Testis (tissue), 3 donors: ENCODE data around the gene OR8D1. TPM values are rescaled to one million over a fixed set of nuclear protein-coding genes. Genes with fewer than 3 reads are reported as not detected.

Experiments
- DNase-seq: peaks from one replicate; pipeline ENCODE4 v3.0.0-alpha.2; 2019
- H3K27ac ChIP-seq, 2 donors: fragments of 200-600 bp; sonication (generic); one replicate each; pipeline ENCODE4 v1.5.1; 2019
- H3K27me3 ChIP-seq: fragments of 200-600 bp; sonication (generic); one replicate; pipeline ENCODE4 v1.5.1; 2019
- H3K36me3 ChIP-seq: fragments of 200-600 bp; sonication (generic); one replicate; pipeline ENCODE4 v1.5.1; 2017; ENCODE audit warnings: low read depth; ENCODE audit errors: missing control alignments
- H3K4me1 ChIP-seq: fragments of 200-600 bp; sonication (generic); one replicate; pipeline ENCODE4 v1.5.1; 2019
- H3K4me3 ChIP-seq, 2 donors: fragments of 200-600 bp; sonication (generic); one replicate each; pipeline ENCODE4 v1.5.1; 2017 to 2019
- H3K9me3 ChIP-seq: fragments of 200-600 bp; sonication (generic); one replicate; pipeline ENCODE4 v1.5.1; 2017
- POLR2A ChIP-seq: fragments of 450-650 bp; IDR thresholded peaks from one replicate; pipeline ENCODE4 v1.6.1; 2017; ENCODE audit warnings: antibody characterized with exemption, mild to moderate bottlenecking, moderate library complexity
- WGBS, 2 donors: methylation state at CpG; one replicate each; pipeline ENCODE4 v1.1.5; 2018; 5-methylcytosine and 5-hydroxymethylcytosine counted together
- intact Hi-C: fragments of 100-400 bp; cut with DNase I; formaldehyde crosslinking; loops from one replicate; pipeline ENCODE4 v1.15.1; 2023; ENCODE audit warnings: low total_unique reads
- polyA plus RNA-seq: library from polyadenylated mRNA; stranded (reverse); fragments of 350-450 nt; fragmentation: Illumina TruSeq; extraction: RNeasy Lipid Tissue Mini Kit (QIAGEN cat#74804); gene quantifications from one replicate; pipeline ENCODE4 v1.2.3, GENCODE V29; 2014; ENCODE audit warnings: low read depth, low replicate concordance; ENCODE audit not compliant: insufficient read depth
- total RNA-seq, 2 donors: library from RNA; depleted of rRNA; stranded (reverse); fragments of >200 nt; gene quantifications; one replicate each; pipeline ENCODE4 v1.2.3, GENCODE V29; 2016
- TF ChIP-seq, protein P1 (sequence below), 3 experiments: fragments of 450-650 bp in 2 of 3; fragments of 200-600 bp in 1 of 3; sonication (generic) in 1 of 3; IDR thresholded peaks; one replicate each; pipeline ENCODE4 v1.5.1; 2016 to 2019; ENCODE audit warnings: antibody characterized with exemption in 3 of 3, mild to moderate bottlenecking in 2 of 3, moderate library complexity in 1 of 3

The OR8D1 gene
- total and polyA plus RNA-seq, 3 donors from 2014 or later = not detected

DNA sequence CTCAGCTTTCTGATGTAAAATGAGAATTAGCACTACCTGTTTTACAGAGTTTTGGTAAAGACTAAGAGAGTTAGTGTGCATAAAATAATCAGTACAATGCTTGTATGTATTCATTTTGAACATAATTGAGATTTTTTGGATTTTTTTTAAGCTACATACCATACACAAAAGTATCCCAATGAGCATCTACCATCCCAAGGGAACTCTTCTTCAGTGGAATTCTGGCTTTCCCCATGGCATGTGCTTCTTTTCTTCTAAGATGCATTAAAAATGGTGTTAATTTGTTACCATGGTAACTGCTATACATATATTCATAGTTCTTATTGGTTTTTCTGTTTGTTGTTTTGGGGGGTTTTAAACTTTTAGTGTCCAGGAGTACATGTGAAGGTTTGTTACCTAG, 17.7 kb downstream of the OR8D1 start:
- TF ChIP-seq, protein P1, sequence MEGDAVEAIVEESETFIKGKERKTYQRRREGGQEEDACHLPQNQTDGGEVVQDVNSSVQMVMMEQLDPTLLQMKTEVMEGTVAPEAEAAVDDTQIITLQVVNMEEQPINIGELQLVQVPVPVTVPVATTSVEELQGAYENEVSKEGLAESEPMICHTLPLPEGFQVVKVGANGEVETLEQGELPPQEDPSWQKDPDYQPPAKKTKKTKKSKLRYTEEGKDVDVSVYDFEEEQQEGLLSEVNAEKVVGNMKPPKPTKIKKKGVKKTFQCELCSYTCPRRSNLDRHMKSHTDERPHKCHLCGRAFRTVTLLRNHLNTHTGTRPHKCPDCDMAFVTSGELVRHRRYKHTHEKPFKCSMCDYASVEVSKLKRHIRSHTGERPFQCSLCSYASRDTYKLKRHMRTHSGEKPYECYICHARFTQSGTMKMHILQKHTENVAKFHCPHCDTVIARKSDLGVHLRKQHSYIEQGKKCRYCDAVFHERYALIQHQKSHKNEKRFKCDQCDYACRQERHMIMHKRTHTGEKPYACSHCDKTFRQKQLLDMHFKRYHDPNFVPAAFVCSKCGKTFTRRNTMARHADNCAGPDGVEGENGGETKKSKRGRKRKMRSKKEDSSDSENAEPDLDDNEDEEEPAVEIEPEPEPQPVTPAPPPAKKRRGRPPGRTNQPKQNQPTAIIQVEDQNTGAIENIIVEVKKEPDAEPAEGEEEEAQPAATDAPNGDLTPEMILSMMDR (IDR thresholded peaks at IDR 0.05) = no peak
- TF ChIP-seq POLR2A = no peak
- no peaks in the 10 kb centered on the region for H3K36me3 ChIP-seq
- H3K27ac ChIP-seq = no peak overlapping the region
- intact Hi-C loops = no loop called here
- H3K9me3 ChIP-seq = no peaks in the 10 kb centered on the region
- H3K4me3 ChIP-seq = no peak overlapping the region
- no peaks in the 10 kb centered on the region for H3K4me1 ChIP-seq
- DNase-seq = no peak
- H3K27me3 ChIP-seq = no peaks in the 10 kb centered on the region

DNA sequence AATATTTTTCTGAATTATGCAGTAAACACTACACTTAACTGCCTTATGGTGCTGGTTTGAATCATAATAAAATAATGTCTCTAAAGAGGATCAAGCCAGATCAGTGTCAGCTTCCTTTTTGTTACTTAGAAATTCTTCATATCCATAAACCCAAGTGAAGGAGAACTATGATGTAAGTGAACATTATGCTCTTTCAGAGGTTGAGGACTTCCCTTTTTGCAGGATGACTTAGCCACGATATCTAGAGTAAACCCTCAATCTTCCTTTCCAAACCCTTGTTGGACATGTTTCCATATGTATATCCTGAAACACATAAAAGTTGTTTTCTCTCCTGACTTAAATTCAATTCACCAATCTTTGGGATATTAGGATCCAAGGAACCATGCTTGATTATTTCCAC, 19.1 kb downstream of the OR8D1 start:
- 79 to 83% methylated on average over 1 of the region's 1 CpG for WGBS, 2 donors
- Histone ChIP-seq H3K4me3 (no peak overlapping the region), H3K36me3 (no peaks in the 10 kb centered on the region), H3K9me3 (no peaks in the 10 kb centered on the region), H3K27me3 (no peaks in the 10 kb centered on the region), H3K4me1 (no peaks in the 10 kb centered on the region), H3K27ac (no peak overlapping the region)
- TF ChIP-seq POLR2A = no peak
- TF ChIP-seq, protein P1 (IDR thresholded peaks at IDR 0.05) = no peak
- no peak for DNase-seq
- intact Hi-C loops = no loop called here

DNA sequence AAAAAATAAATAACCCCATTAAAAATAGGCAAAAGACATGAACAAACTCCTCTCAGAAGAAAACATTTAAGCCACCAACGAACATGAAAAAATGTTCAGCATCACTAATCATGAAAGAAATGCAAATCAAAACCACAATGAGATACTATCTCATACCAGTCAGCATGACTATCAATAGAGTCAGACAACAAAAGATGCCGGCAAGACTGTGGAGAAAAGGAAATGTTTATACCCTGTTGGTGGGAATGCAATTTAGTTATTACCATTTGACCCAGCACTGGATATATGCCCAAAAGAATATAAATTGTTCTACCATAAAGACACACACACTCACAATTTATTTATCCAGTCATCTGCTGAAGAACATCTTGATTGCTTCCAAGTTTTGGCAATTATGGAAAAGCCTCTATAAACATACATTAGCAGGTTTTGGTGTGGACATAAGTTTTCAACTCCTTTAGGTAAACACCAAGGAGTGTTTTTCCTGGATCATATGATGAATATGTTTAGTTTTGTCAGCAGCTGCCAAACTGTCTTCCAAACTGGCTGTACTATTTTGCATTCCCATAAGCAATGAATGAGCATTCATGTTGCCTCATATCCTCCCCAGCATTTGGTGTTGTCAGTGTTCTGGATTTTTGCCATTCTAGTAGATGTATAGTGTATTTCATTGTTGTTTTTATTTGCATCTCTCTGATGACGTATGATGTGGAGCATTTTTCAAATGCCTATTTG, 28.0 kb downstream of the OR8D1 start:
- DNase-seq = no peak
- Histone ChIP-seq H3K4me1 (no peaks in the 10 kb centered on the region), H3K9me3 (no peaks in the 10 kb centered on the region), H3K36me3 (no peaks in the 10 kb centered on the region), H3K4me3 (no peak overlapping the region), H3K27ac (no peak overlapping the region), H3K27me3 (no peaks in the 10 kb centered on the region)
- TF ChIP-seq, protein P1 (IDR thresholded peaks at IDR 0.05) = no peak
- TF ChIP-seq POLR2A = no peak
- 76 to 86% methylated on average over 3 of the region's 3 CpGs for WGBS, 2 donors
- intact Hi-C loops = no loop called here

DNA sequence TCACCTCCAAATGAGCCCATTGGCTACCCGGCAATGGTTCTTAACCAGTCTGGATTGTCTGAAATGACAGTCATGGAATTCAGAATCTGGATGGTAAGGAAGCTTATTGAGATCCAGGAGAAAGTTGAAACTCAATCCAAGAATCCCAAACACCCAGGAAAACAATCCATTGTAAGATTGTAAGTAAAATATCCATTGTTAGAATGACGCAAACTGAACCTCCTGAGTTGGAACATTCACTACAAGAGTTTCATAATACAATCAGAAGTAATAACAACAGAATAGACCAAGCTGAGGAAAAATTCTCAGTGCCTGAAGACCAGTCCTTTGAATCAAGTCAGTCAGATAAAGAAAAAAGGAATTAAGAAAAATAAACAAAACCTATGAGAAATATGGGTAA, 35.5 kb downstream of the OR8D1 start:
- H3K27me3 ChIP-seq = no peaks in the 10 kb centered on the region
- no peaks in the 10 kb centered on the region for H3K9me3 ChIP-seq
- H3K4me3 ChIP-seq = no peak overlapping the region
- no peak for TF ChIP-seq POLR2A
- TF ChIP-seq, protein P1 (IDR thresholded peaks at IDR 0.05) = no peak
- H3K36me3 ChIP-seq = no peaks in the 10 kb centered on the region
- WGBS, 2 donors = 67 to 78% methylated on average over 2 of the region's 2 CpGs
- intact Hi-C loops = no loop called here
- DNase-seq = no peak
- no peak overlapping the region for H3K27ac ChIP-seq
- no peaks in the 10 kb centered on the region for H3K4me1 ChIP-seq

DNA sequence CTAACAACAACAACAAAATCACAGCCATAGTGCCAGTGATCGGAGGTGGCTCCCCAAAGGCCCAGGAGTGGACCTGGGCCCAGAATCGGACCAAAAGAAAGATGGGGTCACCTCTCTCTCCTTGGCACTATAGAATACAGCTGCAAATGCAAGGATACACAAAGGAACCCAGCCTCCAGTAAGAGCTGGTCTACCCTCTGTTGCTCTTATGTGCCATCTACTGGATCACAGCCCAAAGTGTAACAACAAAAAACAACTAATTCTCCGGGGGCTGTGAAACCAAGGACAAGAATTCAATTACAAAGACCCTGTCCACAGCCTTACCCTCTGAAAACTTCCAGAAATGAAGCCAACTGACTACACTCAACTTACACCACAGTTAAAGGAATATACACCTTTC, 35.9 kb downstream of the OR8D1 start:
- no peak for TF ChIP-seq POLR2A
- TF ChIP-seq, protein P1 (IDR thresholded peaks at IDR 0.05) = no peak
- Histone ChIP-seq H3K27ac (no peak overlapping the region), H3K4me3 (no peak overlapping the region), H3K36me3 (no peaks in the 10 kb centered on the region), H3K27me3 (no peaks in the 10 kb centered on the region), H3K9me3 (no peaks in the 10 kb centered on the region), H3K4me1 (no peaks in the 10 kb centered on the region)
- intact Hi-C loops = no loop called here
- WGBS, 2 donors = 60 to 72% methylated on average over 2 to 3 of the region's 3 CpGs
- no peak for DNase-seq
